Measurements from ENCODE around the gene RBMS1.
A peak's percentile ranks its signal among the peaks of the same experiment; 100 is the strongest.
"Not testable (repeated sequence)": the region's sequence is repeated elsewhere in the genome, so short reads cannot be mapped to it uniquely, and the experiment has no call there.

The RBMS1 gene

DNA sequence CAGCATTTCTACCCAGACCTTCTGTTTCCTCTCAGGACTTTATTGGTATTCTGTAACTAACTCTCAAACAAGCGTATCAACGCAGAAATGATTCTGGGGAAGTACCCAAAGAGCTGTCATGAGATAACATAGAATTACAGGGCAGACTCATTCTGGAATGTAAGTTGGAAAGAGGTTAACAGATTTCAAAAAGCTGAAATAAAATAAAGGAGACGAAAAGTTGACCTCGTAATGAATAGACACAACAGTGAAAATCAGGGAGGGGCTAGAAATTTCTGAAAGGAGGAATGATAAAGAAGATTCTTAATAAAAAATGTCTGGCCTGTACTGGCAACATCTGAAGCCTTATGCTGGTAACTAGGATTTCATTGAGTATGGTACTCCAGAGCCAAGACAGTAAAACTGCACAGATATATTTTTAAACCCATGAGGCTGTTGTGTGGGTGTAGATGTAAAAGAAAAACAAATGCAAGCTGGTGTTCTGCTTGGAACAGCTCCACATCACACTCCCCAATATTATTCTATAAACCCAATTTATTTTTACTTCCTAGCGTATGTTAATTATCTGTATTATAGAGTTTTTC lies 23.9 kb downstream of the RBMS1 start:
- DNase-seq (ENCODE audit: low read depth in 2 of 2), result no peak

DNA sequence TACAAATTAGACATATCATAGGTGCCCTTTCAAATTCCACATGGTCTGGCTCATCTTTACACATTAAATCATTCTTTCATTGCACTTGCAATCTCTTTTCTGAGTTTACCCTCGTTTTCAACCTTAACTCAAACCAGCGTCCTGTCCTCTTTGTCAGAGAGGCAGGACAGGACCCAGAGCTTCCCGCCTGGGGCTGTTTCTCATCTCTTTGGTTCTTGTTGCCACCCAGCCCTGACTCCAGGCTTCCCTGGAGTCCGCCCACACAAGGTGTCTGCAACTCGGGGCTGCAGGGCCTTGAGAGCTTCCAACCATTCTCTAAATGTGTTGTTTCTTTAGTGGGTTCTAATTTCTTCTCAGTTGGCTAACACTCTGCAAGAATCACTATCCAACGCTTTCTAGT lies 24.4 kb downstream of the RBMS1 start:
- DNase-seq (ENCODE audit: low read depth in 2 of 2), result no peak

DNA sequence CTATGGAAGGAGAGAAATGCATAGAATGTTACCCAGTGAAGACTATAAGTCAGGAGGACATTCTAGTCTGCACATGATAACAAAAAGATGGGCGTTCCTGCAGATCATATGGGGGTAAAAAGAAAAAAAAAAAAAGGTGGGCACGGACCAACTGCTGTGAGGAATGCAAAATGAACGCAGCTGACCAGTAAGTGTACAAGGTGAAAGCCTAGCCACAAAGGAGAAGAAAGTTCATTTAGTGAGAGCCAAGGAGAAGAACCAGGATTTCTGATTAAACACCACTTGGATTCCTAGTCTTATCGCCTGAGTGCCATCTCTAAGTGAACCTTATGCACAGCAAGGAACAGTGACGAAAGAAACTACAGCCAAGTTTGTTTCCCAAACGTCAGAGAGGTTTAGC lies 26.5 kb downstream of the RBMS1 start:
- DNase-seq (ENCODE audit: low read depth in 2 of 2), result no peak

DNA sequence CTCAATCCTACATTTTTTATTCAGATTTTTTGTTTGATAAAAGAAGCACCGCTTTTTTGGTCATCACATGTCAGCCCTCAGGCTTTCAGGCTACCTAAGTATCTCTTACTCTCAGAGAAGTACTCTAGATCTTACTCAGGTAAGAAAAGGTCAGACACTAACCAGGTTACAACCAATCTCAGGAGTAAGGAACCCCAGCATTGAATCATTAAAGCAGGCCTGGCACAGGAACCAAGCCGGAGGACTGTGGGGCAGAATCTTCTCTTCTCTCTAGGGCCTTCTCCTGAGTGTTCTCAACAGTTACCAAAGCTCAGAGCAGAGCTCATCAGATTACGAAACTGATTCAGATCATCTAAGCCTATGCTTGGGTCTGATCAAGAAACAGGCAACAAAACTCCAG lies 28.2 kb downstream of the RBMS1 start:
- peak in 1 of 2 donors; percentile 22 for DNase-seq (ENCODE audit: low read depth in 2 of 2)

DNA sequence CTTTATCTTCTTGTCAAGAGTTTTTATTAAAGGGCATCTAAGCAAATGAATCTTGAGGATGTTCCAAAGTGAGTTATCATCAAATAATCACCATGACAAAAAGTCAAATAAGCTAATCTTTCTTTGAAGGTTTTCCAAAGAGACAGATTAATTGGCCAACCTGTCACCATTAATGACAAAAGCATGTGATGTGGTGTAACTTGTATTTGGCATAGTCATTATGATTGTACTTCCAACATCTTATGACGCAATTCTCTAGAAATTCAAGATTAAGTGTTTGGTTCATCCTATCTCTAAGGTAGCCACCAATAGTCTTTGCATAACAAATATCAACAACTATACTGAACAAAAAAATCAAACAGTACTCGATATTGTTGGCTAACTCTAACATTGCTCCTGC lies 28.6 kb downstream of the RBMS1 start:
- DNase-seq (ENCODE audit: low read depth in 2 of 2), result no peak

DNA sequence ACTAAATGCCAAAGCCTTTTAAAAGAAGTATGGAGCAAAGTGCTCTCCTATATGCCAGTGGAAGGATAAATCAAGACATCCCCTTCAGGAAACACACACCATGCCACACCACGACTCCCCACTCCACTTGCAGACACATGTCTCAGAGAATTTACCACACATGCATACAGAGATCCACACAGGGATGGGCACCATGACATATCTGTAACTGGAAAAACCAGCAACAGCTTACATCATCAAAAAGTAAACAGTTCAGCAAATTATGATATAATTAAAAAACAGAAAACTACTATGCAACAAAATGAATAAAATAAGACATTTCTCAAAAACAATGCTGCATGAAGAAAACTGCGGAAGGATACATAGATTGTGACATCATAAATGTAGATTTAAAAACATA lies 29.6 kb downstream of the RBMS1 start:
- DNase-seq (ENCODE audit: low read depth in 2 of 2), result no peak

DNA sequence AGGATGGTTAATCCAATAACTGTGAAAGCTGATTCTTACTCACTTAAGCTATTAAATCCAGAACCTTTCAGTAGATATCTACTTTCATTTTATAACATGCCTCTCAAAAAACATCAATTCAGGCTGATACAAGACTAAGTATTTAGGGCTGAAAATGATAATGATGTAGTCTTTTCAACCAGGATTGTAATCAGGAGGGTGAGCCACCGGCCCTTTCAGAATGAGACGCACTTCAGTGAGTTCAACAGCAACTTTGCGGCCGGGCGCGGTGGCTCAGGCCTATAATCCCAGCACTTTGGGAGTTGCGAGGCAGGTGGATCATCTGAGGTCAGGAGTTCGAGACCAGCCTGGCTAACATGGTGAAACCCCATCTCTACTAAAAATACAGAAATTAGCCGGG lies 30.4 kb downstream of the RBMS1 start:
- no peak for DNase-seq (ENCODE audit: low read depth in 2 of 2)

DNA sequence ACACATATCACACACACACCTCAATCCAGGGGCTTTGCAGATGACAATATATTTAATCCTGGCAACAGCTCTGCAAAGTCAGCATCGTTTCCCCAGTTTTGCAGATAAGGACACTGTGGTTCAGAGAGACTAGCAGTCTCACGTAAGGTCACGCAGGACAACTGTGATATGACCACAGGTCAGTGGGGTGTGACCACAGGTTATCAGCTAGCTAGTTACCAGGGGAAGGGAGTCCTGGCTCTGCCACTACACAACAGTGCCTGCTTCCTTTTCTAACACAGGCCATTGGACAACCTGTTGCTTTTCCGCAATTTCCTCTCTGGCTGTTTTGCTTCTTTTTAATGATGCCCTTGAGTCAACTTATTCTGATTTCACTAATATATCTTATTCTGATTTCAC lies 33.3 kb downstream of the RBMS1 start:
- no peak for DNase-seq (ENCODE audit: low read depth in 2 of 2)

DNA sequence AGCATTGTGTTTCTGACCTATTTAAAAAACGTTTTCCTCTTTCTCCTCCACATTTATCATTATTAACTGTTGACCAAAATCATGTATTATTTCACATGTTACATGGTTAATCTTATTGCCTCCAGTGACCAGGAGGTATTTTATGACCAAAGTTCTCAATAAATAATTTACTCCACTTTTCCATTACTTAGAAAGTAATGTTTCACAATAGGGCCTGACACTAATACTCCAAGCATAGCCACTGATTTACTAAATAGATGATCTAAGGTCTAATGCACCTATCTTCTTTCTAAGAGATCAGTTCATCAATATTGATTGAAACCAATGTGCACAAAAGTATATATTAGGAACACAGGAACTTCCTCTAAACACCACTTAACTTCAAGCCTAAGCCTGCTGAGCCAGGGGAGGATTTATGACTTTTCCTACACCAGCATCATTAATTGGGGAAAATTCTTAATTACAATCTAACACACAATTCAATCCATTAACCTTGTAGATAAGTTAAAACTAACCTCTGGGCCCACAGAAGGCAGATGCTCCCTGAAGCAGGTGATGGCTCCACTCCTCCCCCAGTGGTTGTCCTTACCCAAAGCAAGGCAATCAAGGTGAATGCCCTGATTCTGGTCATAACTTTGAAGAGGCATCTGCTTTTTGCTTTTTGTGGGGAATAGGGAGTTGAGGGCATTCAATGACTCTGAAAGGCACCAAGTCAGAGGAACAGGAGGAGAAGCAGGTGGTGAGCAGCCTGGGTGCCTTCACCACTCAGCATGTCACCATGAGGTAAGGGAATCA lies 33.9 kb downstream of the RBMS1 start:
- no peak for DNase-seq (ENCODE audit: low read depth in 2 of 2)

DNA sequence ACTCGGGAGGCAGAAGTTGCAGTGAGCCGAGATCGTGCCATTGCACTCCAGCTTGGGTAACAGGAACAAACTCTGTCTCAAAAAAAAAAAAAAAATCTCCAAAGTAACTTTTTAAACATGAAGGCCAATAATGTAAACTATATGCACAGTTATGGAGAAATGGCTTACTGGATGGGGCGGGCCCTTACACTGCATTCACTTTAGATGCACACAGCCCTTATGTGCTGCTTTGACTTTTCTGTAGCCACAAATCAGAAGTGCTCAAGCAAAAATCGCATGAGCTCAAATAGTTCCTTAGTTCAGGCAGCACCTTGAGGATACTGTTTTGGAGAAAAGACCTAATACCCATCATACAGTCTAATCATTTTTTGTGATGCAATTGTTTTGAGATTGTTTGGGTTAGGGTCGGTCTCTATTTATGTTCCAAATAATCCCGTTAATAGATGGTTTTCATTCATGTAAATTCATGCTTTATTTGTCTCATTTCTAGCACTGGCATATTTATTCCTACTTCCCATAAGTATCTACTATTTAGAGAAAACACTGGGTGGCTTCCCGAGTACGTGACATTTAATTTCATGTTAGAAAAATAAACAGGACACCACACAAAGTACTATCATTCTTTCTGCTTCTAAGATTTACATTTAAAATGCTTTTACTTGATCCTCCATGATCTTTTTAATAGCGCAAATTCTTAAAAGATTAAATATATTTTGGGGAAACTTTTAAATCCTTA lies 34.7 kb downstream of the RBMS1 start:
- no peak for DNase-seq (ENCODE audit: low read depth in 2 of 2)

DNA sequence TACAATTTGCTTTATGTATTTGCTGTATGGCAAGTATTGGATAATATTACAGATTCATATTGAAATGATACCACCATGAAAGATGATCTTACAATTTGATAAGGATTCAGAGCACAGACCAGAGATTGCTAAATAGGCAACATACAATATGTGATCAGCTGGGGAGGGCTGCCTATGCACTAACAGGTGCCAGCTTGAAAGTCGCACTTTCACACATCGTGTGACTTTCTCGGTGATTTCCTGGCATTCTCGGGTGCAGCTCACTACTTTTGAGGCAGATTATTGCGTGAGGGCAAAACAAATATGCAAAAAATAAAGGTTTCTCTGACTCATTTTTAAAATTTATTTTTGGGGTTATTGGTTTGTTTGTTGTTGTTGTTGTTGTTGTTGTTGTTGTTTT lies 36.0 kb downstream of the RBMS1 start:
- DNase-seq (ENCODE audit: low read depth in 2 of 2), result no peak

DNA sequence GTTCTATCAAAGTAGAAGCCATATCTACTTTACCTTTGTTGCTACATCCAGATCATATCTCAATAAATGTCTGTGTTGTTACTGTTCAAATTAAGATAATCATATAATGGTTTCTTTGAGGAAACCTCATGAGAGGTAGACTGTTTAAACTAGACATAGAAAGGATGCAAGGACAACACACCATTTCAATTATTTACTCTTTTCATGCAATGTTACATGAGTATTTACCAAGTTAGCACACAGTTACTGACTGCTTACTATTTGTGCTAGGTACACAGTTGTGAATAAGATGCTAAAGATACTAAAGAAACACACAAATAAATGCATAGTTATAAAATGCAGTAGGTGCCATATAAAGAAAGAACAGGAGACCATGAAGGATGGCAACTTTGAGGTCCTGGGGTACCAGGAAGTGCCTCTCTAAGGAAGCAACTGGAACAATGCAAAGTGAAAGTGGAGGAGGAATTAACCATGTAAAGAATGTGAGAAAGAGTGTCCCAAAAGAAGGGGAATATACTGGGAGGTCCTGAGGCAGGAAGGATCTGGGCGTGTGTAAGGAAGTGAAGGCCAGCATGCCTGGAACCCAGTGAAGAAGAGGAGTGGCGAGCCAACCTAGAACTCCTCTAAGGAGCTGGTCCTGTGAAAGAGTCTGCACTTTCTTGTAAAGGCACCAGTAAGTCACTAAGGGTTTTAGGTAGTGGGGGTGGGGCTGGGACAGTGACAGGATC lies 39.4 kb downstream of the RBMS1 start:
- no peak for DNase-seq (ENCODE audit: low read depth in 2 of 2)

DNA sequence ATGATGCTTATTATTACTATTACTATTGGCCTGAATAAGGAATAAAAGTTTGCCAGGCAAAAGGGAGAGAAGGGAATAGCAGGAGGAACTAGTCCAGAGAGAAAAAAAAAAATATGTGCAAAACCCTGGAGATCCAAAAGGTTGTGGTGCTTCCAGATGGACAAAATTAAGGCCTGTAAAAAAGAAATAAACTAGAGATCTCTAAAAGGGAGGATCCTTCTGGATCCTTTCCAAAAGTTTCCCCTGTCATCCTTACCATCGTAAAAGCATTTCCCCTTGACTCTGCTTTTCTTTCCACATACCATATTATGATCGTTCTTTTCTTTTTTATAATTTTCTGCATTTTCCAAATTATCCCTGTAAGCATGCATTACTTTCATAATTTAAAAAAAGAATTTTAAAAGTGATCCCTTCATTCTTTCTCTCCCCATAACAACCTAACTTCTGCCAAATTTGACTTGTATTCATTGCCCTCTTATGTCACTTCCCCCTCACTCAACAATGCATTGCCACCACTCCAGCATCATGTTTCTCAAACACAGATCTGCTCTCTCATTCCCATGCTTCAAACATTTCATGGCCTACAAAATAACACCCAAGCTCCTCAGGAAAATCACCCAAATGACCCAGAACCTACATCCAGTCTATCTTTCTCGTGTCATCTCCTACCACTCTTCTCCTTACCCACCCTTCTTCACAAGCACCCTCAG lies 40.3 kb downstream of the RBMS1 start:
- DNase-seq (ENCODE audit: low read depth in 2 of 2), result no peak

DNA sequence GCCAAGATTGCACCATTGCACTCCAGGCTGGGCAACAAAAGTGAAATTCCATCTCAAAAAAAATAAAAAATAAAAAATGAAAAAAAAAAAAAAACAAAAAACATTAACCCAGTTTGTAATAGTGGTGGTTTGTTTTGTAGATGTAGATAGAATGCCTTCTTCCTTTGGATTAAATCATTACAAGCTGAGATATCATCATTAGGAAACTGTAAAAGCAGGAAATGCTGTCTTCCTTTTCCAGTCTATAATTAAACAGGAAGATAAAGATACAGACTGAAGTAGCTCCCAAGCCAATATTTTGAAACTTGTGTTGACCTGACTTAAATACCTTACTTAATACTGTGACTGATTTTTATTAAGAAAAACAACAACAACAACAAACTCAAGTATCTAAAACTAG lies 43.1 kb downstream of the RBMS1 start:
- no peak for DNase-seq (ENCODE audit: low read depth in 2 of 2)

DNA sequence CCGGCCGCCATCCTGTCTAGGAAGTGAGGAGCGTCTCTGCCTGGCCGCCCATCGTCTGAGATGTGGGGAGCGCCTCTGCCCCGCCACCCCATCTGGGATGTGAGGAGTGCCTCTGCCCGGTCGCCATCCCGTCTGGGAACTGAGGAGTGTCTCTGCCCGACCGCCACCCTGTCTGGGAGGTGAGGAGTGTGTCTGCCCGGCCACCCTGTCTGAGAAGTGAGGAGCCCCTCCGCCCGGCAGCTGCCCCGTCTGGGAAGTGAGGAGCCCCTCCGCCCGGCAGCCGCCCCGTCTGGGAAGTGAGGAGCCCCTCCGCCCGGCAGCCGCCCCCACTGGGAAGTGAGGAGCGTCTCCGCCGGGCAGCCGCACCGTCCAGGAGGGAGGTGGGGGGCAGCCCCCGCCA lies 44.8 kb downstream of the RBMS1 start:
- DNase-seq (ENCODE audit: low read depth in 2 of 2), result not testable (repeated sequence)

DNA sequence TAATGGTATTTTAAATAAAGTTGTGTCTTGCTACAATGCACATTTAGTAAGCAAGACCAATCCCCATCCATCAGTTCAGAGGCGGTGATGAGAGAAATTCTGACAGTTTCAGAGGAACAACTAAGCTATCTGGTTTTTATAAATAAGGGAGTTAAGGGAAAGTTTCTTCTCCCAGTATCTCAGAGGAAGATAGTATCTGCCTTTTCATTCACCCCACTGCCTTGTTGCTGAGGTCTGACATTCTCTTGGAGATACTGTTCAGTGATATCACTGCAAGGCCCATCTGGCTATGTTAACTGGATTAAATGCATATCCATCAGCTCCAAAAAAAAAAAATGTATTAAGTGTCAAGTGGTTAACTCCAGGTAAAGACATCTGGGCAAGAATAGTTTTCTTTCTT lies 47.9 kb downstream of the RBMS1 start:
- DNase-seq (ENCODE audit: low read depth in 2 of 2), result no peak

DNA sequence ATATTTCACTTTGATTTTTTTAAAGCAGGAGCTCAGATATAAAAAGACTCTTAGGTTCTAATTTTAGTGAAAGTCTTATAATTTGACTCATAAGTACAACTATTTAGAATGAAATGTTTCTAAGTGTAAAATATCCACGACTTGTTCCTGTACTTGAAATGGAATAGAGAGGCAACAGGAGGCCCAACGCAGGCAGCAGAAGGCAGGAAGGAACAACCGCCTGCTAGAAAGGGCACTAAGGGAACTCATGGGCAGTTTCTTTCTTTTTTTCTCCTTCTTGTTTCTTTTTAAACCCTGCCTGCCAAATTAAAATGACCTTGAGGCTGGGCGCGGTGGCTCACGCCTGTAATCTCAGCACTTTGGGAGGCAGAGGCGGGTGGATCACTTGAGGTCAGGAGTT lies 51.0 kb downstream of the RBMS1 start:
- no peak for DNase-seq (ENCODE audit: low read depth in 2 of 2)

DNA sequence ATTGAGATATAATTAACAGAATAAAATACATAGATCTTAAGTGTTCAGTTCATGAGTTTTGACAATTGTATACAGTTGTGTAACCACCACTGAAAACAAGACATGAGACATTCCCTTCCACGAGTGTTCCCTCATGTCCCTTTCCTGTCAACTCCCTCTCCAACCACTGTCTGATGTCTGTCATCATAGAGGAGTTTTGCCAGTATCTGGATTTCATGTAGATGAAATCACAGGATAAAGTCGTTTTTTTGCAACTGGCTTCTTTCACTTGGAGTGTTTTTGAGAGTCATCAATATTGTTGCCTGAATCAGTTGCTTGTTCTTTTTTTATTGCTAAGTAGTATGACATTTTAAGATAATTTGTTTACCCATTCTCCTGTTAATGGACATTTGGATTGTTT lies 52.7 kb downstream of the RBMS1 start:
- no peak for DNase-seq (ENCODE audit: low read depth in 2 of 2)

DNA sequence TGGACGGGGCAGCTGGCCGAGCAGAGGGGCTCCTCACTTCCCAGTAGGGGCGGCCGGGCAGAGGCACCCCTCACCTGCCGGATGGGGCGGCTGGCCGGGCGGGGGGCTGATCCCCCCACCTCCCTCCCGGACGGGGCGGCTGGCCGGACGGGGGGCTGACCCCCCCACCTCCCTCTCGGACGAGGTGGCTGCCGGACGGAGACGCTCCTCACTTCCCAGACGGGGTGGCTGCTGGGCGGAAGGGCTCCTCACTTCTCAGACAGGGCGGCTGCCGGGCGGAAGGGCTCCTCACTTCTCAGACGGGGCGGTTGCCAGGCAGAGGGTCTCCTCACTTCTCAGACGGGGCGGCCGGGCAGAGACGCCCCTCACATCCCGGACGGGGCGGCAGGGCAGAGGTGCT lies 54.6 kb downstream of the RBMS1 start:
- DNase-seq (ENCODE audit: low read depth in 2 of 2), result not testable (repeated sequence)

DNA sequence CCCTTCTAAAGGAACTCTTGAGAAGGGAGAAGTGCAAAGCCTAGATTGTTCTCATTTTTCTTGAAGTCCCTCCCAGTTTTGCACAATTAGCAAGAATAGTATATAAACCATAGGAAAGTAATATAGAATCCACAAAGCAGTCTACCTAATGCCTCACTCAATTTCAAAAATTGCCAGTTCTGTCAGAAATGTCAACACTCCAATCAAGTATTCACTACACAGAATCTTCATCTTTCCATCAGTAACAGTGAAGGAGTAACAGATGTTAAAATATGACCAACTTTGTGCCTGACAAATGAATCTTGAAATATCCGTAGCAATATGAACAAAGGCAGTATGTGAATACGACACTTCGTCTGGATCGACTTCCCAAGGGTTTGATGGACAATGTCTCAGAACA lies 56.3 kb downstream of the RBMS1 start:
- DNase-seq (ENCODE audit: low read depth in 2 of 2), result no peak

DNA sequence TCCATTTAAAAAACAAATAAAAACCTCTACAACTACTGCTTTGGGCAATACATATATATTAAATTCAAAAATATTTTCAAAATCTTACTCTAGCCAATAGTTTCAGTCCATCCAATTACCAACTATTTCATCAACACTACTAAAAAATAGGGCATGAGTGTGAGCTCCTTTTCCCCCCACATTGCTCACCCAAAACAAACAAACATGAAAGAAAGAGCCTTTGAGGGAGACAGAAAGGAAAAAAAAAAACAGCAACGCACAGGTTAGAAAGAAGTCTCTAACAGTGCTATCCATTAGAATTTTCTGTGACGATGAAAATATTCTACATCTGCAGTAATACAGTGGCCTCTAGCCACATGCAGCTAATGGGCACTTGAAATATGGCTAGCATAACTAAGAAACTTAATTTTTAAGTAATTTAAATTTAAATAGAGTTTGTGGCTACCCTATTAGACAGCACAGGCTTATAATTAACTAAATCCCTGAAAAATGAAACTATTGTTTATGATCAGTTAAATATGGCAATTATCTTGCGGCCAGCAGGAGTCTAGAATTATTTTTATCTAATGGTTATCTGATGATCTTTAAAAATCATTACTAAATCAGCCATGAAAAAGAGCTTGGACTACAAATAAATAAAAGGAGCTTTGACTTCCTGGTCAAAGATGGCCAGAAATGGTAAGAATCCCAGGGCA lies 59.2 kb downstream of the RBMS1 start:
- no peak for DNase-seq (ENCODE audit: low read depth in 2 of 2)

All from stimulated activated CD4-positive, alpha-beta T cell treated with anti-CD3 and anti-CD28 coated beads, Interleukin-15, amount 100 ng/mL, for 48 hours (primary cell).